WTC11 (cell line): ENCODE data around the gene METTL23.

Experiments
- CTCF ChIP-seq: fragments of 200-600 bp; IDR thresholded peaks from 2 replicates; pipeline ENCODE4 v1.8.0; 2022; ENCODE audit warnings: antibody characterized with exemption
- ZBTB21 ChIP-seq: sonication (generic); formaldehyde crosslinking; IDR thresholded peaks from 2 replicates; pipeline ENCODE4 v1.8.1; 2023; ENCODE audit warnings: mild to moderate bottlenecking, missing genetic modification reagents, borderline replicate concordance

GRCh38 chr17:76690596-76691280, 35.9 kb upstream of the METTL23 start:
- TF ChIP-seq CTCF (no peak), ZBTB21 (CRISPR knock-in tag) (no peak)
